DOHH2 (cell line): Measurements from ENCODE around the gene PPP1CC.

Experiments used
- EZH2phosphoT487 ChIP-seq: fragments of 200-600 bp; sonication (generic); IDR thresholded peaks from 2 replicates; pipeline ENCODE4 v1.6.1; 2017; ENCODE audit warnings: borderline replicate concordance, mild to moderate bottlenecking, antibody characterized with exemption, low read length, moderate library complexity, mixed read lengths
- TF ChIP-seq, protein P1 (sequence below): fragments of 200-600 bp; sonication (generic); IDR thresholded peaks from one replicate; pipeline ENCODE4 v1.5.1; 2014; ENCODE audit warnings: antibody characterized with exemption, mild to moderate bottlenecking, low read depth, low read length; ENCODE audit not compliant: poor library complexity, severe bottlenecking

GRCh38 chr12:110782094-110782493, 39.4 kb upstream of the PPP1CC start:
- TF ChIP-seq, protein P1, sequence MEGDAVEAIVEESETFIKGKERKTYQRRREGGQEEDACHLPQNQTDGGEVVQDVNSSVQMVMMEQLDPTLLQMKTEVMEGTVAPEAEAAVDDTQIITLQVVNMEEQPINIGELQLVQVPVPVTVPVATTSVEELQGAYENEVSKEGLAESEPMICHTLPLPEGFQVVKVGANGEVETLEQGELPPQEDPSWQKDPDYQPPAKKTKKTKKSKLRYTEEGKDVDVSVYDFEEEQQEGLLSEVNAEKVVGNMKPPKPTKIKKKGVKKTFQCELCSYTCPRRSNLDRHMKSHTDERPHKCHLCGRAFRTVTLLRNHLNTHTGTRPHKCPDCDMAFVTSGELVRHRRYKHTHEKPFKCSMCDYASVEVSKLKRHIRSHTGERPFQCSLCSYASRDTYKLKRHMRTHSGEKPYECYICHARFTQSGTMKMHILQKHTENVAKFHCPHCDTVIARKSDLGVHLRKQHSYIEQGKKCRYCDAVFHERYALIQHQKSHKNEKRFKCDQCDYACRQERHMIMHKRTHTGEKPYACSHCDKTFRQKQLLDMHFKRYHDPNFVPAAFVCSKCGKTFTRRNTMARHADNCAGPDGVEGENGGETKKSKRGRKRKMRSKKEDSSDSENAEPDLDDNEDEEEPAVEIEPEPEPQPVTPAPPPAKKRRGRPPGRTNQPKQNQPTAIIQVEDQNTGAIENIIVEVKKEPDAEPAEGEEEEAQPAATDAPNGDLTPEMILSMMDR, result no peak
- no peak for TF ChIP-seq EZH2phosphoT487
